Dermis blood vessel endothelial cell (primary cell): ENCODE data around the gene TRPM1. TPM values are rescaled to one million over a fixed set of nuclear protein-coding genes. Genes with fewer than 3 reads are reported as not detected.
A peak's percentile ranks its signal among the peaks of the same experiment; 100 is the strongest.

Experiments used
- DNase-seq: peaks from one replicate; pipeline ENCODE4 v3.0.0; 2010
- total RNA-seq: library from RNA; depleted of rRNA; stranded (reverse); fragments of >200 nt; gene quantifications from 2 replicates; pipeline ENCODE4 v1.2.3, GENCODE V29; 2014

The TRPM1 gene
- total RNA-seq, 1 donor from 2014 or later = 1.9 TPM

DNA sequence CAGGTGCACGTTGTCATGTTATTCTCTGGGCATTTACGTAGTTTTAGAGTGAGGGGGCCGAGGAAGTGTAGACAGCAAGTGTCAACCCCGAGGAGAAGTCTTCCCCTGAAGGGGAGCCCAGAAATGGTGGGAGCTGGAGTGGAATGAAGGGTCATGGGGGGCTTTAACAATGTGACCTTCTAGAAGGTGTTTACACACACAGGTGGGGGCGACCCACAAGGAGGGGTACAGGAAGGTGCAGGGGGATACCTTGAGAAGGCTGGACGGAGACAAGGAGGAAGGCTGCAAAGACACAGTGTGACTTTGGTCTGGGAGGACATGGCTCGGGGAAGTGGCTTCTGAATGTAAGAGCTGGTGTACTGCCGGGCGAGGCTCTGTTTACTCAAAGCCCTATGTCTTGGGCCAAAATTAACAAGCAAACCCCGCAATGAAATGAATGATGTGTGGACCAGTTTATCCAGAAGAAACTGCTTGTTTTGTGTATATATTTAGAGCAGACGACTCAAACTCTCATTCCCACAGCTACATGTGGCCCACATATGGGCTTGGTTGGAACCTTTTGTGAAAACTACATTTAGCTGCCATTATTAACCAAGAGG is 18.7 kb downstream of the TRPM1 start:
- no peak for DNase-seq

DNA sequence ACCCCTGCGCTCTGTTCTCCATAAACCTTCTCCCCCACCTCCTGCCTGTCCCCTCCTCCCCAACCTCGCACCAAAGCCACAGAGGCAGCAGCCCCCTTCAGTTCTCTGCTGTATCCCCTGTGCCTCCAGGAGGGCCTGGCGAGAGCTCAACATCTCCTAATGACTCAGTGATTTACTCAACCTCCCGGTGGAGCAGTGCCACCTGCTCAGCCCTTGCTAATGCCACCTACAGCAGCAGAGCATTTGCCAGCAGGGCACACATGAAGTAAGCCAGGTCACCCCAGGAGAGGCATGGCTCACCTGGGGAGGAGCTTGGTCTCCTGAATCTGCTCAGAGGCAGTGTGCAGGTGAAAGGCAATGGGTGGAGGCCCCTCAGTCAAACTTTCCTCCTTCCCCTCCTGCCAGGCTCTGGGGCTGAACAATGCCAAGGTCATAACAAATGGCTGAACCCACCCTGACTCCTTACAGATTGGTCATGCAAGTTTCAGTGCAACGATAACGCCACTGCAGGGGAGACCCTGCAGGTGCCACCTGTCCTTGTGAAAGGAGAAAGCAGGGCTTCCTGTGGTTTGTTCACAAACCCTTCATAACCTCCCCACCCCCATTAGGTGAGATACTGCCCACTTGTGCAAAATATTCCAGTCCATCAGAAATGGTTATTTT is 19.8 kb downstream of the TRPM1 start:
- DNase-seq = no peak

DNA sequence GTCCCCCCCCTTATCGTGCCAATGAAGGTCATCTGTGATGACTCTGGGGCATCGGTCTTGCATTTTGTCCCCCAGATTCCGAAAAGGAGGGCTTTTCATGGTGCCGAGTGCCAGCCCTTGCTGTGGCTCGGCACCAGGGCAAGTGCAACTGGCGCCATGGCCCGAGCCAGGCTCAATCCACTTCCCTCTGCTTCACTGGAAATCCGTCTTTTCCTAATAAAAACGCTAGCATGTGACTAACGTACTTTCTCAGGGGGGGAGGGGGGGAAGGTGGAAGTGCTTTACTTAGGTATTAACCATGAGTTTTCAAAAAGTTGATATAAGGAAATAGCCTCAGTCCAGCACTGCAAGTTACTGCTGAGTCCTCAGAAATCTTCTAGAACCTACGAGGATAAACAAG is 20.5 kb downstream of the TRPM1 start:
- DNase-seq = no peak

DNA sequence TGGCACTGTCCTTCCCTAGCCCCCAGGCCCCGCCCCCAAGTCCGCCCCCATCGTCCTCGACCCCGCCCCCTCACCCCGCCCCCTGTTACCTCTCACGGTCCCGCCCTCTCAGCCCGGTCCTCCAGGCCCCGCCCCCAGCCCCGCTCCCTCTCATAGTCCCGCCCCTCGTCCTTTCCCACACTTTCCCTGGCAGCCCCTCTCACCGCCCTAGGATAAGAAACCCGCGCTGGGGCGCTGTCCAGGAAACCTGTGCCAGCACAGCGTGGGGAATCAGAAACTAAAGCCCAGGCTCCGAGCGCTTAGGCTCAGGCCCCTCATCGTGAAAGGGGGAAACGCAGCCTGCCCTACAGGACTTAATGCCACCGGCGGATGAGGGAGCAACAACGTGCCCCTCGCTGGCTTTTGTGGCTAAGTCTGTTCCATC is 20.9 kb downstream of the TRPM1 start:
- DNase-seq = peak; percentile 59

DNA sequence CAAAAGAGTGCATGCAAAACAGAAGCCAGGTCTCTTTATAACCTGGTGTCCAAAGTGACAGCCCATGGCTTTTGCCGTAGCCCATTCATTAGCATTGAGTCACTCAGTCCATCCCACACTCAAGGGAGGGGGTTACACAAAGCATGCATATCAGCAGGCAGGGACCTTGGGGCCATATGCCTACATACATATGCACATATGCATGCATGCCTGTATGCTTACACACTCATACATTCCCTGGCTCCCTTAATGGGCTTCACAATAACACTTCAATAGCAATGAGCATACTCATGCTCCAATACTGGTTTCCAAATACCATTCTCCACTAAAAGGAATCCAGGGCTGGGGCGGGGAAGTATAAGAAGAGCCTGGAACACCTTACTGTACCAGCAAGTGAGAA is 22.0 kb downstream of the TRPM1 start:
- no peak for DNase-seq

DNA sequence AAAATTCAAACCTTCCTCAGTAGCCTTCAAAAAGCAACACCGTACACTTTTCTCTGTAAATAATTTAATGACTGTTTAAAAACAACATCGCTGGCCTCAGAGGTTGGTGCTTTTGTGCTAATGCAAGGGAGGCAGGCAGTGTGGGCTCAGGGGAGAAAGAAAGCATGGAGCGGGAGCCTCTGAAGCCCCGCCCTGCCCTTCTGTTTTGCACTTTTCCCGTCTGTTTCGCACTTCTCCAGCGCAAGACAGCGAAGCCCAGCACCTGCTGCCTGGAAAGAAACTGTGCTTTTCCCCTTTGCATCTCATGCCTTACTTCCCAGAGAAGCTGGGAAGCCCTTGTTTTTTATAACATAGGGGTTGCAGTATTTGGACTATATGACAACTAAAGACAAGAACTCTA is 23.1 kb downstream of the TRPM1 start:
- DNase-seq = no peak

DNA sequence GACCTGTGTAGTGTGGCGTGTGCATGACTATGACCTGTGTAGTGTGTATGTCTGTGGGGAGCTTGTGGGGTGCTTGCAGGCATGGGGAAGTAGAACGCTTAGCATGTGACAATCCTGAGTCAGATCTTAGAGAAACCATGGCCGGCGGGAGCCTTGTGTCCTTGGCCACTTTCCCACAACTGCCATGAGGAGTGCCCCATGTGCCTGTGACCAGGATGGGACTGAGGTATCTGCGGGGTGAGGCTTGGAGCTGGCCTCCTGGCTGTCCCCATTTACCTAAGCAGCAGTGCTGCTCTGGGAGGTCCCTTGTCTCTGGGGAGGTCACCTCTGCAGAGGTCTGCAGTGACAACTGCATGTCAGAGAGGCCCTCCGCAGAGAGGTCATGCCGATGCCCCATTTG is 23.6 kb downstream of the TRPM1 start:
- DNase-seq = no peak

DNA sequence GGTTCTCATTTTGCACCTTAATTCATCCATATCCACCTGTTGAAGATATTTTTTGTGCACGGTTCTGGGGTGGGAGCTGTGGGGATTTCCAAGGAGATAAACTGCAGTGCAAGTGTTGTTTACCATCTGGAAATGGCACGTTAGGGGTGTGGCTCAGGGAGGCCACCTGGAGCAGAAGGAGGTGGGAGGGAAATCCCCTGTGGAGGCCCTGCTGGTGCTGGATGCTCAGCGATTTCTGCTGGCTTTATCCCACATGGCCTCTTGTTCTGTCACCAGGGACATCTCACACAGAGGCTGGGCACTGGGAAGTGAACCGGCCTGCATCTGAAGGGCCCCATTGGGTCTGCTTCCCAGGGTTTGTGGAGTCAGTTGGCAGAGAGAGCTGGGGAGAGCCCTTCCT is 24.3 kb downstream of the TRPM1 start:
- no peak for DNase-seq

DNA sequence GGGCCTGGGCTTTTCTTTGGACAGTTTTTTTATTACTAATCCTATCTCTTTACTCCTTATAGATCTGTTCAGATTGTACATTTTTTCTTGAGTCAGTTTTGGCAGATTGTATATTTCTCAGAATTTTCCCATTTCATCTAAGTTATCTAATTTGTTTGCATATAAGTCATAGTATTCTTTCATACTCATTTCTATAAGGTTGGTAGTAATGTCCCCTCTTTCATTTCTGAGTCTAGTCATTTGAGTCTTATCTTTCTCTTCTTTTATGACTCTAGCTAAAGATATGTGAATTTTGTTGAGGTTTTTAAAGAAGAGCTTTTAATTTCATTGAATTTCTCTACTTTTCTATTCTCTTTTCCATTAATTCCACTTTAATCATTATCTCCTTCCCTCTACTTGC is 27.2 kb downstream of the TRPM1 start:
- no peak for DNase-seq

DNA sequence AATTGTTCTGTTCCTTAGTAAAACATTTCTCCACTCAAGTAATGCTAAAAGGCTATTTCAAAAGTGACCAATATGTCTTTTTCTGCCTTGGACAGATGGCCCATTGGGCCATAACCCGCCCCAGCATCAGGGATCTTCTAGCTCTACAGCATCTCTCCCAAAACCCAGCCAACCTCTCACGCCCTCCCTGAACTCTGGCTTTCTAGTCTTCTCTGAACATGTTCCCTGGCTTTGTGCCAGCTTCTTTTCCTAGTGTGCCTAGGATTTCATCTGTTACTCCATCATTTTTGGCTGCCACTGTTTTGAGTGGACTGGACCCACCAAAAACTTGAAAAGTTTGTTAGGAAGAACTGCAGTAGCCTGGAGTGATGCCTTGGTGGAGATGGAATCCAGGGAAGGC is 30.7 kb downstream of the TRPM1 start:
- no peak for DNase-seq

DNA sequence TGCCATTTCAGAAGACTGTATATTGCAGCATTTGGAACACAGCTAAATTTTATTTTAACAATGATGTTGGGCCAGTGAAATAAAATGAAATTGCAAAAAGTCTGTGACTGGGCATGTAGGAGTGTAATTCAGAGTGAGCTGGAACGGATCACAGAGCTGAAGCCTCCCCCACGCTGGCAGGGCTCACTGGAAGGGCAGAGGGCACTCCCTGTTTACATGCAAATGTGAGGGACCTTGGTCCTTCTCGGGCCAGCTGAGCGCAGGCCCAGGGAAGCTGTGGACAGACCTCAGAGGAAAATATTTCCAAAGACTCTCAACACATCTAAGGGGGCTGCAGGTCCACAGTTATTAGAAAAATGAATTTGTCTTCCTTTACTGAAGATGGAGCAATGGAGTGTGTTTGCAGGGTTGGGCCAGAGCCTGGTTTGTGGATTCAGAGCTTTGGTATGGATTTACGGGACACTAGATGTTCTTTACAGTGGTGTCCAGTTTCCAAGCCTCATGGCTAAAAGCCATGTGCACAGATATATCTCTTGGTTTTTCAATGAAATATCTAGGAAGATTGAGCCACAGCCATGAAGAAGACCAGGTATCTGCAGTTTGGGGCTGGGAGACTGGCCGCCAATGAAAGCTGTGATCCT is 32.0 kb downstream of the TRPM1 start:
- no peak for DNase-seq

DNA sequence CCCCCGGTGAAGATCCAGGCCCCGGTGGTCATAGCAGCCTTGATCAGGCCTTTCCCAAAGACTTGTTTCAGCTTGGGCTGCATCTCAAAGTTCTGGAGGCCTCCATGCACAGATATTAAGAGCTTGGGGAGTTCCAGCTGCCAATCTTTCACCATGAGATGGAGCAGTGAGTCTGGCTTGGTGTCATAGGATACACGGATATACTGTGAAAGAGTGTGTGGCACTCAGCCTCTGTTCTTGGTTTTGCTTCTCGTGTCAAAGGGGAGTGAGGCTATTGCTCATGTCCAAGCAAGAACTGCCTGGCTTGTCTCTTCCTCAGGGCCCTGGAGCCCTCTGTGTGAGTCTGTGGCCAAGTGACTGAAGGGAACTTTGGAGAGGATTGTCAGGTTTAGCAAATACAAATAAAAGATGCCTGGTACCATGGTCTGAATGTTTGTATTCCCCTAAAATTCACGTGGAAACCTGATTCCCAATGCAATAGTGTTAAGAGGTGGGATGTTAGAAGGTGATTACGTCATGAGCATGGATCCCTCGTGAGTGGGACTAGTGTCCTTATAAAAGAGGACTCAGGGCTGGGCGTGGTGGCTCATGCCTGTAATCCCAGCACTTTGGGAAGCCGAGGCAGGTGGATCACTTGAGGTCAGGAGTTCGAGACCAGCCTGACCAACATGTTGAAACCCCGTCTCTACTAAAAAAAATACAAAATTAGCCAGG is 33.5 kb downstream of the TRPM1 start:
- DNase-seq = no peak

DNA sequence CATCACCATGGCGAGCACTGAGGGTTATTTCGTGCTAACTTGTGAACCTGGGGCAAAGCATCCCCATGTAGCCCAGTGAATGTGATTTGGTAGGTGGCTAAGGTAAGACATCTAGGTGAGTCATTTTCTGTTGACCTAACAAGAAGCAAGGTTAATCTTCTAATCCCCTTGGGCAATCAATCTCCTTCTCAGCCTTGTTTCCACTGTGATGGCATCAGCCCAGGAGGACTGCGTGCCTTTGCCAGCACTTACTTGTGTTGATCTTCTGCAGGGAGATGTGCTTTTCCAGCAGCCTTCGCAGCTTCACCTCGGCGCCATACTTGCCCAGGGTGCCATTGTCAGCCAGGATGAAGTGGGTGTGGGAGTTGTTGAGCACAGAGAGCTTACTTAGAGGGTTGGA is 35.7 kb downstream of the TRPM1 start:
- DNase-seq = no peak

DNA sequence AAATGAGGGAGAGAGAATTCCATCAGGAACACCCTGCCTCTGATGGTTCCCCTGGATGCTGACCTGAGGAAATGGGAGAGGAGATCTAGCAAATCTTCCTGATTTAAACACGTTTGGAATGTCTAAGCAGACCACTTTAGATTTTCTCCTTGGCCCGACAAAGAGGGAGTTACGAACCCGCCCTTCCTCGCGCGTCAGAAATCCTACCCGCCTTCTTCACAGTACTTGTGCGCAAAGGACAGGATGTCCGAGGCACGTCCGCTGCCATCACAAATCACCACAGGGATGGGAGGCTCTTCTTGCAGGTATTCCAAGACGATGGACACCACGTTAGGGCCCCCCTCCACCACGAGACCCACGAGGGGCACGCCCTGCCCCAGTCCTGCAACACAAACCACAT is 38.6 kb downstream of the TRPM1 start:
- DNase-seq = peak; percentile 44

DNA sequence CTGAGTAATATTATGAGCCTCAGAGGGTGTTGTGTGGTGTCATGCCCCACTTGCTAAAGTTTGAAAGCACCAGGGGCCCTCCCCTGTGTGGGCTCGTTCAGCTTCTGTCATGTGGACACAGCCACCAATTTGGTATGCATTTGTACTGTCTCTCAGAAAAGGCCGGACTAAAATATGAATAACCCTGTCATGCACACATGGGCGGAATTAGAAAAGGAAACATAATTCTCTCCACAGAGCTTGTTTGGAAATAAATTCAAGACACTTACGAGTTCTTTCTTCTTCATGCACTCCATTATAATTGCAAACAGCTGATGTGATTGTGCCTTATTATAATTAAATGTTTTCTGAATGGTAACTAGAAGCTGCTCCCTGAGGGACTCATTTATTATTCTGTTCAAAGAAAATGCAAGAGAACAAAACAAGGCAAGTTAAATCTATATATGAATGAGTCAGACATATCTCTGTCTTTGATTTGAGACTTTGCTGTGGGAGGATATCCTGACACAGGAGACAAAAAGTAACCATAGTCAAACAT is 39.1 kb downstream of the TRPM1 start:
- DNase-seq = peak; percentile 26

DNA sequence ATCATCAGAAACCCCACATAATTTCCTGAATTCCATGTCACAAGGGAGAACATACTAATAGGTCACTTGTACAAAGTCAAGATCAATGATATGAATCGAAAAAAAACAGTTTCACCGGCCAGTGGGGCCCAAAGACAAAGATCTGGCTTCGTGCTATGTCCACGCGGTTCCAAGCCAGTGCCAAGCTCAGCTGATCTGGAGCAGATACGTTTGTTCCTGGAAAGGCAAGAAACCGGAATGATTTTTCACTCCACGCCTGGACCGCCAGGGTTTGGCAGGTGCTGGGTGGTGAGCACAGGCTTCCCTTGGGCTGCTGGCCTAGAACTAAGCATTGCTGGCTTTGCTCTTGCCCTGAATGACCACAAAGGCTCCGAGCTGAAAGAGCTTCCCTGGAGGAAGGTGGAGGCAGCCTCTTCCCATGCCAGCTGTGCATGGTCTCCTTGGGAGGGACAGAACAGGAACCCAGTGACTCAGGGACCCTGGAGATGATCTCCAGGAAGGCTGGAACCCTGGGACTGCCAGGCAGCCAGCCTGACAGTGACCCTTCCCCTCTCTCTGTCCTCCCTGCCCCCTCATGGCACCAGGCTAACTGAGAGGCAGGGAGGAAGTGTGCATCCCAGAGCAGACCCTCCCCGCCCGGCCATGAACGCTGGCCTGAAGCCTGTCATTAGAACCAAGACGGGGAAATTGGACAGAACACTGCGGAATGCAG is 40.9 kb downstream of the TRPM1 start:
- no peak for DNase-seq

DNA sequence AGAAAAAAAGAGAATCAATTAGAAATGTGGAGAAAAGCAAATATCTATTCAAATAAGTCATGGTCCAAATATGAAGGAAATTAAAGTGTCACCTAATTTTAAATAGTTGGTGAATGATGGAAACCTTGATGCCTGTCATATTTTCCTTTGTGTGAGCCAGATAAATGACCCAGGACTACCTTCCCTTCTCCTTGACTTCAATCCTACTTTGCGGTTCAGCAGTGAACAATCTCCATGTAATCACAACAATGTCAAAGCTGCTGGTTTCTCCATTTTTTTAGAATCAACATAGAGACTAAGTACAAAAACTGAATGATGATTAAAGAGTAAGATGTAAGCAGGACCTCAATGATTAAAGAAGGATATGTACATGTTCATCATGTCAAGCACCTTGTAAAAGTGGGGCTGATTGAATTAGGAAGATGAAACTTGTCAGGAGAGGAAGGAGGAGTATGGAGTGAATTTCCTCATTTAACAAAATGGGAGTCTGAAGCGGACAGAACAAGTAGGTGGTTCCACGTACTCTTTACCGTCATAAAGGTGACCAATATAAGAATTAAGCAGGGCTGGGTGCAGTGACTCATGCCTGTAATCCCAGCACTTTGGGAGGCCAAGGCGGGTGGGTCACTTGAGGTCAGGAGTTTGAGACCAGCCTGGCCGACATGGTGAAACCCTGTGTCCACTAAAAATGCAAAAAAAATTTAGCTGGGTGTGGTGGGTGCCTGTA is 43.1 kb downstream of the TRPM1 start:
- DNase-seq = no peak

DNA sequence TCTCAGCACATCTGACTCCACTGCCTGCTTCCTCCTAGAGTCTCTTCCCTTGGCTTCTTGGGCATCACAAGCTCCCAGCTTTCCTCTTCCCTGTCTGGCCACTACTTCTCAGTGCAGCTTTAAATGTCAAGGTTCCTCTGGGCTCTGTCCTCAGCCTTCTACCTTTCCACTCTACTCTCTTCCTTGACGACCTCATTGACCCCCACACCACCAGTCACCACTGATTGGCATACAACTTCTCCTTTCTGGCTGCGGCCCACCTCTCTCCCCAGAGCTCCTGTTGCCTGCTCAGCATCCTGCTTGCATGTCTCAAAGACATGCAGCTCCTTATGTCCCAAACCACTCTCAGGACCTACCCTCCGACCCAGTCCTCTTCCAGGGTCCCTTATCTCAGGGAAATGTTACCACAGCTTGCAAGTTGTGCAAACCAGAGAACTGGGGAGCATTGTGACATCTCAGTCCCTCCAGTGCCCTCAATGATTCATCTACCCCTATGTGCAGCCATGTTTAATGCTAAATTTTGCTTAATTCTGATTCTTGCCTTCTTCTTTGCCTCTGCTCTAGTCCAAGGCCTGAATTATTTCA is 49.9 kb downstream of the TRPM1 start:
- DNase-seq = no peak

DNA sequence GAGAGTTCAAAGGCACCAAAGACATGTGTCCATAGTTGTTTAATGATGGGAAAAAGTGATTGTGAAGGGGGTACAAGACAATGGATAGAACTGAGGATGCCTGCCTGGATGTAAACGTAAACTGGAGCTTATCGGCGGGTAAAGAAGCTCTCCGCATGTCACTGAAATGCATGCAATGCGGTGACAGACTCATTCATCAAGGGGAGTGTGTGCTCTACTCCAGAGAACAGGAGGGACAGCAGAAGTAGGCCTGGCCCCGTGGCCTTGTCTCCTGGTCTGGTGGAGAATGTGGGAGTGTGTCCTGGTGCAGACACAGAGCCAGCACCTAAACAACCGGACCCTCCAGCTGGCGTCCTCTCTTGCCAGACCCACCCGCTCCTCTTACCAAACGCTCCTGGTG is 50.6 kb downstream of the TRPM1 start:
- no peak for DNase-seq

DNA sequence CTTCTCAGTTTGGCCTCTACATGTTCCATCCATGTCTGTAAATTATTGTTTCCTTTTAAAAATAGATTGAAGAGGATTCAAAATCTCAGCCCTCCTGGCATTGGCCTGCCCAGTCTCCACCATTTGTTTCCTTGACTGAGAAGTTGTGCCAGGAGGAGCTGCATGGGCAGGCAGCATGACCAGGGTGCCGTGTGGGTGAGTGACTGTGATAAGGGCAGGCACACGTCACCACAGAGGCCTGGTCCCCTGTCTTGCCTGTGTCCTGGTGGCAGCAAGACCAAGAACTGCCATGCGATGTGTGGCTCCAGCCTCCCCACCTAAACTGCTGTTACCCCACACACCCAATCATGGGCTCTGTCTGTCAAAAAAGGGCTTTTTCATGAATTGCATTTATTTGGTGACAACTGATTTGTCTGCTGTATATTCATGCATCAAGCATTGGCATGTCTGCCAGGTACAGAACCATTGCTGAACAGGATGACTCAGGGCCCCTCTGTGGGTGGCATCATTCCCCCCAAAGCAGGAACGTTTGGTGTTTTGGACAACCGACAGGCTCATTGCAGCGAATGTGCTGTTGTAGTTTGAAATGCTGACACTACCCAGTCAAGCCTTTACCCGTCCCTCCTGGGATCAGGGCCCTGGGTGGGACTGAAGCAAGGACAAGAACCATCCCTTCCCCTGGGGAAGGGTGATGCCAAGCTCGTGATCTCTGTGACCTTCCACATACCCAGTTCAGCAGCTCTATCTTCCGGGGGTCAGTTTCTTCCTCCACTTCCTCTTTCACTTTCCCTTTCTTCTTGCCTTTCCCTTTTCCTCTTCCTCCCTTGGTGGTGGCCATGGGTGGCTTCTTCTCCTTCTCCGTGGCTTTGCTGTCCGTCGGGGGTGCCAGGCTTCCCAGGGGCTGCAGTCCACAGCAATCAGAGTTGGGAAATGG is 51.6 kb downstream of the TRPM1 start:
- no peak for DNase-seq

DNA sequence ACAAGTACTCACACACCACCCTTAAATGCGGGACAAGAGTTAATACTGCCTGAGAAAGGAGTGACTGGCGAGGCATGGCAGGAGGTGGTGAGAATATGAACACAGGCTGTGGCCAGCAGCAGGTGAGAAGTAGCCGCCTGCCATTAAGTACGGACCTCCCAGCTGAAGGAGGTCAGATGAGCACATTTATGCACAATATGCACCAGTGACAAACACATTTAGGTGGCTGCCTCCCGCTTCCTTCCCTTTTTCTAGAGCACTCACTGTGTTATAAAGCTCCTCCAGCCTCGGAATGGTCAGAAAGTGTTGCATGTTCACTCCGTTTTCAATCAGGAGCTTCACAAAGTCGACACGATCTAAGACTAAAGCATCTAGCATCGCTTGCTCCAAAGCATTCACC is 52.4 kb downstream of the TRPM1 start:
- DNase-seq = no peak
